NCI-H82 treated with DMSO at 0.1 percent for 48 hours (cell line): Measurements from ENCODE around the gene S100A7A.
"Not testable (repeated sequence)": the region's sequence is repeated elsewhere in the genome, so short reads cannot be mapped to it uniquely, and the experiment has no call there.

Experiments
- DNase-seq: peaks from one replicate; lab custom pipeline; 2025; ENCODE audit not compliant: unreplicated experiment; lab: John Stamatoyannopoulos, UW

The S100A7A gene

GRCh38 chr1:153395136-153395685, 21.1 kb upstream of the S100A7A start:
- no peak for DNase-seq

GRCh38 chr1:153395776-153396175, 20.5 kb upstream of the S100A7A start:
- DNase-seq: no peak

DNA sequence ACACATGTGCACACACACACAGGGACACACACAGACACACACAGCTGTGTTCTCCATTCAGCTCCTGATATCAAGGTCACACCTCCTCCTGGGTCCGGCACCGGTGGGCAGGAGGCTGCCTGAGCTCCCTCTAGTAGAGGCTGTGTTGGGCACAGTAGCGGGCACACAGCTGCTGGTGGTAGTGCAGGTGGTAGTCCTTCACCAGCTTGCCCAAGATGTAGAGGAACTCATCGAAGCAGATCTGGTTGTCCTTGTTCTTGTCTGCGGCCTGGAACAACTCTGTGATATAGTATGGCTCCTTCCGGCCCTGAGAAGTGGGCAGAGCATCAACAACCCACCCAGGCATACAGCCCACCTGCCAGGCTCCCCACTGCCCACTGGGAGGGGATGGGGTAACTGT, 19.9 kb upstream of the S100A7A start:
- no peak for DNase-seq

- peak; percentile 31 for DNase-seq
Observed at GRCh38 chr1:153397051-153397923, 19.0 kb upstream of the S100A7A start.

GRCh38 chr1:153397924-153398651, 18.2 kb upstream of the S100A7A start:
- DNase-seq: no peak

DNA sequence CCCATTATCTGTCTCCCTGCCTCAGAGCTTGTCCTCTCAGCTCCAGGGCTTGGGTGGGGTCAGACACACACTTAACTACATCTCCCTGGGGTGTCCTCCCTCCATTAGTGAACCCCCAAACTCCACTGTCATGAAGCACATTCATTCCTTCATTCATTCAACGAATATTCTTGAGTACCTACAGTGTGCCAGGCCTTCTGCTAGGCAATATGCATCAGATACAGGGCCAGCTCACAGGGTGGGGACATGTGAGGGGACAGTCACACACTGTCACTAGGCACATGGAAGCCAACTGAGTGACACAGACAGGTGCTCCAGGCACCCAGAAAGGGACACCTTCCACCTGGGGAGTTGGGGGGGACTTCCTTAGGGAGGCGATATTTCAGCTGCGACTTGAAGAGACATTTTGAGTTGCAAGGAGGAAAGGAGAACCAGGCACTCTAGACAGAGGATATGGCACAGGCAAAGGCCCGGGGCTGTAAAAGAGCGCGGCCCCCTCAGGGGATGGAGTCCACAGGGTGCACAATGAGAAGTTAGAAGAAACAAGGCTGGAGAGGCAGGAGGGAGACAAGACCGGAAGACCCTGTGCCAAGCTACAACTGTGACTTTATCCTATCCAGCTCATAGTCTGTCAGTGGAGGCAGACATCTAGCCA, 16.8 kb upstream of the S100A7A start:
- DNase-seq: no peak

GRCh38 chr1:153400244-153400643, 16.1 kb upstream of the S100A7A start:
- DNase-seq: no peak

DNA sequence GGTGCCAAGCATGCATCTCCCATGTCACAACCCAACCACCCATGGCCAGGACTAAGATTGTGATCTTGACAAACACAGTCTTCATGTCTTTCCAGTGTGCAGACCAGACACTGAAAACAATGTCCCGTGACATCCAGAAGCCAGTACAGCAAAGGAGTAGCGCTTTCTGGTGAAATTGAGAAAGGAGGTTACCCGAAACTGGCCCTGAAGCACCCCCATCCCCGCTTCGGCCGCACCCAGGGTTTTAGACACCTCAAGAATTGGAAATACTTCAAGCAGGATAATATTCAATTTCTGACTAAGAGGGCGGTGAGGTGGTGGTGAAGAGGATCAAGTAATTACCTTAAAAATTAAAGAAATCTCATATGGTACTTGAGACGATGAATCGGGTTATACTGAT, 14.9 kb upstream of the S100A7A start:
- no peak for DNase-seq

- no peak for DNase-seq
Observed at GRCh38 chr1:153402226-153402625, 14.1 kb upstream of the S100A7A start.

DNA sequence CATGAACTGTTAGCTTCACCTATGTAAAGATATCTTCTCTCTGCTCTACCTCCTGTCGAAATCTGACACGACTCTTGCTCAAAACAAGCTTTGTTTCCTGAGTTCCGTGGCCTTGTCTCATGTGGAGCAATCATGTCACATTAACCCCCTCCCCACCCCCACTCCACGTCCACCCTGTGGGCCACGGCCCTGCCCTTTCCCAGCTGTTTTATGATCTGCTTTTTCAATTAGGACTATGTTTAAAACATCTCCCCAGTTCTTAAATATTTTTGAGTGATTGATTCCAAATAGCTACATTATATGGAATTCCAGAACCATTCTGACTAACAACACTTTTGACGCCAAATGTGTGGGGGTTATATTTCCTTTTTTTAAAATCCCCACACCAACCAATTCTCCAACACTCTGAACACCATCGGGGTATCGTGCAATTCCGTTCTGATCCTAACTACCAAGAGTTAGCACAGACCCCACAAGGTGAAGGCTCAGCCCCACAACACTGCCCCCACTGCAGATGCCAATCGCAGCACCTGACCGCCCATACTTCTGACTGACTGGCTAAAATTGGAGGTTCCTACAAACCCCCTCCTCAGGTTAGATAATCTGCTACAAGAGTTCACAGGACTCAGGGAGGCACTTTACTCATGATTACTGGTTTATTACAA, 12.8 kb upstream of the S100A7A start:
- DNase-seq: no peak

GRCh38 chr1:153404086-153404635, 12.2 kb upstream of the S100A7A start:
- no peak for DNase-seq

- DNase-seq: no peak
Observed at GRCh38 chr1:153404768-153405167, 11.6 kb upstream of the S100A7A start.

DNA sequence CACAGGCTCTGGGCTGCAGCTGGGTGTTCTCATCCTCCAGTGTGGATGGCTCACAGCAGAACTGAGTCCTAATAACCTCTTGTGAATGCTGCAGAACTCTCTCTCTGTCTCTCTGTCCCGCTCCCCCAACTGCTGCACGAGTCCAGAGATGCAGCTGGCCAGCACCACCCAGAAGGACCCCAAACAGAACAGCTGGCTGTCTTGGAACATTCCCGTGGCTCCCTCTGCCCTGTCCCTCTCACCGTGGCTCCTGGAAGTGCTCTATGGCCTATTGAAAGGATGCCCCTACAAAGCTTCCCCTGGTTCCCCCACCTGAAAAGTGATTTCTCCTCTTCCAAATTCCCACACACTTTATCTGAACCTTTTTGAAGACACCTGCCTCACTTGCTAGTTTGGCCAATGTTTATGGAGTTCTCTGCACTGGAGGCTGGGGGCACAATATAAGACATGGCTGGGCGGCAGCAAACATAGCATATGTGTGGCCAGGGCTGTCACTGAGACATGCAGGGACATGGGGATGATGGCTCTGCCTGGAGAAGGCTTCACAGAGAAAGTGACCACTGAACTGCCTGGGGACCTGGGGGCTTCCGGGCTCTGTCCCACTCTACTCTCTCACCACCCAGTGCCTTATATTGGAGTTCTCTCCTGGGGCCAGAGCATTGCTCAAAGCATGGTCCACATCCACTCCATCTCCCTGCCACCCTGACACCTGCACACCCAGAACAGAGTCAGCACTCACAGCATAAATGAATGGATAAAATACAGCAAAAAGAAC, 10.3 kb upstream of the S100A7A start:
- DNase-seq: not testable (repeated sequence)

DNA sequence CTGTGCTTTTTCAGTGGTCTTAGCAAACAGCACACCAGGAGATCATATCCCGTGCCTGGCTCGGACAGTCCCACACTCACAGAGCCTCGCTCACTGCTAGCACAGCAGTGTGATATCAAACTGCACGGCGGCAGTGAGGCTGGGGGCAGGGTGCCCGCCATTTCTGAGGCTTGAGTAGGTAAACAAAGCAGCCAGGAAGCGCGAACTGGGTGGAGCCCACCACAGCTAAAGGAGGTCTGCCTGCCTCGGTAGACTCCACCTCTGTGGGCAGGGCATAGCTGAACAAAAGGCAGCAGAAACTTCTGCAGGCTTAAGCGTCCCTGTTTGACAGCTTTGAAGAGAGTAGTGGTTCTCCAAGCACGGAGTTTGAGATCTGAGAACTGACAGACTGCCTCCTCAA, 9.0 kb upstream of the S100A7A start:
- DNase-seq: not testable (repeated sequence)

GRCh38 chr1:153413961-153414360, 2.4 kb upstream of the S100A7A start:
- not testable (repeated sequence) for DNase-seq

DNA sequence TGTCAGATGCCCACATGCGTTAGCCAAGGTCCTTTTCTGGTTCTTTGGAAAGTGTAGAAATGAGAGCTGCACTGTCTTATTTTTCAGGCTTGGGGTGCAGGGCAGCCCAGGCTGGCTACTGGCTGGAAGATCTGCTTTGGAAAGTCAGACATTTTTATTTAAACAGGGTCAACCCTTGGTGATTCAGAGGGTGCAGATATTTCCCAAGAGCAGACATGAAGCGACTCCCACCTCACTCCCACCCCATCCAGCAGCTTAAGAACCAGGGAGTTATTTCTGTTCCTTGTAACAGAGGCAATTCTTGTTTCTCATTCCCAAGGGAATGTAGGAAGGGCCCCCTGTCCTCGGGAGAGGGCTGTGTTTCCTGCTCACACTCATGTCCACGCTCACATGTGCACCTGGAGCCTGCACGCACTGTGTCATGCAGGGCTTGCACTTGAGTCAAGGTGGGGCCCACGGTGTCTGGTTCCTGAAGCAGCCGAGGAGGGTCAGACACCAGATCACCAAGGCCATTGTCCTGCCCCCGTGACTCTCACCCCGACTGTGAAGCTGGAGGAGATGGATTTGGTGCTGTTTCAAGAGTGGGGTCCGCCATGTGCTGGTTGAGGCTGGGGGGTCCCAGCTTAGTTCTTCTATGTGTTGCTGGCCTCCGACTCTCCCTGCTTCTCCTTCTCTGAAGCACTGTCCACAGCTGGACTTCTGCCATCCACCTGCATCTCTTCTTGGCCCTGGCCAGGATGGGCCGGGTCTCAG, 992 bp downstream of the S100A7A start:
- DNase-seq: no peak

DNA sequence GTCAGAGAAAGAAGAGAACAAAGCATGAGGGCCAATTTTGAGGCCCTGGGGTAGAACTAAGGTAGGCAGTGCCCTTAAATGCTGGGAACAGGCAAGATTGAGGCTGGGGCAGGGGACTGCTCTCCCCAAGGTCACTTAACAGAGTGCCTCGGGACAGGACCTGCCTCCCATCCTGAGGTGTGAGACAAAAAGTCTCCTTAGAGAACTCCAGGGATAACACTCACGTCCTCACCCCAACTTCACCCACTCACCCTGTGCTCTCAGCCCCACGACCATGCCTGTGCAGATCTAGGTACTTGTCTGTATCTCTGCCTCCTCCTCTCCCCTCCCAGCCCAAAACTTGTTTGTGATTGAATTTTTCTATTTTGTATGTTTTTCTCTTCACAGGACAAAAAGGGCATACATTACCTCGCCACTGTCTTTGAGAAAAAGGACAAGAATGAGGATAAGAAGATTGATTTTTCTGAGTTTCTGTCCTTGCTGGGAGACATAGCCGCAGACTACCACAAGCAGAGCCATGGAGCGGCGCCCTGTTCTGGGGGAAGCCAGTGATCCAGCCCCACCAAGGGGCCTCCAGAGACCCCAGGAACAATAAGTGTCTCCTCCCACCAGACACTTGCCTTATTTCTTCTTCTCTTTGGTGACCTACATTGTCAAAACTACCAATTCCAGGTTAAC, 2.6 kb downstream of the S100A7A start:
- not testable (repeated sequence) for DNase-seq

GRCh38 chr1:153419436-153419793, 3.1 kb downstream of the S100A7A start:
- not testable (repeated sequence) for DNase-seq

DNA sequence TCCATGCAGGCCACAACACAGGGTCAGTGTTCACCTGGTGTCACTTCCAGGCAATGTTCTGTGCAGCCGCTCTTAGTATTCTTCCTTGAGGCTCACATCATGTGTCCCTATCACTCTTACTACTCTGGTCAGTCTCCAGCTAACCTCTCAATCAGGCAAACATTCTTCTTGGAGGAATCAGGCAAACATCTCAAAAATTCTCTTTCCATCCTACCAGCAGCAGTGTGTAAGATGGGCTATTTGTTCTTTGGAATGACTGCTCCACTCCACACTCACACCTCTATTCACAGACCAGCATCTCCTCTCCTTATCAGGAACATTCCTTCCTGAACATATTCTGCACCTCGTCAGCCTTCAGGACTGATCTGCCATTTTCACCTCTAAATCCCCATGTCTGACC, 4.0 kb downstream of the S100A7A start:
- DNase-seq: no peak
